Lung (tissue), 4 donors: ENCODE results near the gene DDA1. TPM values are rescaled to one million over a fixed set of nuclear protein-coding genes. Genes with fewer than 3 reads are reported as not detected.

Experiments
- polyA plus RNA-seq, 2 donors: library from polyadenylated mRNA; stranded (reverse); fragments of 200-250 nt; gene quantifications; one replicate each; pipeline ENCODE4 v1.2.1, GENCODE V29; 2013
- total RNA-seq, 2 donors: library from RNA; depleted of rRNA in 1 of 2; stranded (reverse); fragments of >200 nt in 1 of 2; gene quantifications; one replicate each; pipeline ENCODE4 v1.2.1, GENCODE V29; 2014 to 2021
- donor health status: Bipolar disorder and iron deficiency.
- donor health status: healthy.
- donor health status: DM: yes; HTN: yes; CAD: no.

Gene DDA1
- total and polyA plus RNA-seq, 4 donors, result 16.1 to 66.5 (median 50.5) TPM

Other genes with a start within 250 kb of the DDA1 start
- 1 to 10 TPM; 8.4 to 8.5 TPM for gene HAUS8, start 234.1 kb upstream of the DDA1 start, total RNA-seq
- 10 to 100 TPM in 1 of 2 donors, 1 to 10 TPM in 1; 6.1 to 13.8 TPM for gene HAUS8, start 234.1 kb upstream of the DDA1 start, polyA plus RNA-seq
- 100 to 1,000 TPM in 1 of 2 donors, 10 to 100 TPM in 1; 44.3 to 121 TPM for gene MYO9B, start 233.8 kb upstream of the DDA1 start, total RNA-seq
- 10 to 100 TPM; 95.2 to 99.2 TPM for gene MYO9B, start 233.8 kb upstream of the DDA1 start, polyA plus RNA-seq
- 10 to 100 TPM; 22.0 to 33.5 TPM for gene USE1, start 94.2 kb upstream of the DDA1 start, total RNA-seq
- gene USE1, start 94.2 kb upstream of the DDA1 start, polyA plus RNA-seq, result 10 to 100 TPM; 36.2 to 60.1 TPM
- gene OCEL1, start 83.3 kb upstream of the DDA1 start, total RNA-seq, result 10 to 100 TPM in 1 of 2 donors, 1 to 10 TPM in 1; 9.1 to 39.5 TPM
- gene OCEL1, start 83.3 kb upstream of the DDA1 start, polyA plus RNA-seq, result 10 to 100 TPM; 19.4 to 31.1 TPM
- 10 to 100 TPM; 26.1 to 65.5 TPM for gene NR2F6, start 63.6 kb upstream of the DDA1 start, total RNA-seq
- 10 to 100 TPM; 26.8 to 28.0 TPM for gene NR2F6, start 63.6 kb upstream of the DDA1 start, polyA plus RNA-seq
- gene USHBP1, start 44.8 kb upstream of the DDA1 start, total RNA-seq, result 10 to 100 TPM; 11.8 to 12.3 TPM
- 10 to 100 TPM in 1 of 2 donors, 1 to 10 TPM in 1; 6.2 to 11.4 TPM for gene USHBP1, start 44.8 kb upstream of the DDA1 start, polyA plus RNA-seq
- gene BABAM1, start 42.1 kb upstream of the DDA1 start, total RNA-seq, result 10 to 100 TPM; 52.4 to 75.1 TPM
- gene BABAM1, start 42.1 kb upstream of the DDA1 start, polyA plus RNA-seq, result 10 to 100 TPM; 61.8 to 65.1 TPM
- 1 to 10 TPM in 1 of 2 donors, under 1 TPM in 1; 0.95 to 1.6 TPM for gene ANKLE1, start 27.7 kb upstream of the DDA1 start, total RNA-seq
- 1 to 10 TPM in 1 of 2 donors, under 1 TPM in 1; 0.43 to 1.1 TPM for gene ANKLE1, start 27.7 kb upstream of the DDA1 start, polyA plus RNA-seq
- 10 to 100 TPM; 12.8 to 23.0 TPM for gene ABHD8, start 6.1 kb upstream of the DDA1 start, total RNA-seq
- gene ABHD8, start 6.1 kb upstream of the DDA1 start, polyA plus RNA-seq, result 10 to 100 TPM; 14.9 to 15.4 TPM
- gene MRPL34, start 3.7 kb upstream of the DDA1 start, total RNA-seq, result 10 to 100 TPM; 22.3 to 85.7 TPM
- gene MRPL34, start 3.7 kb upstream of the DDA1 start, polyA plus RNA-seq, result 100 to 1,000 TPM; 101 to 137 TPM
- 10 to 100 TPM in 1 of 2 donors, 1 to 10 TPM in 1; 7.1 to 22.5 TPM for gene ANO8, start 25.3 kb downstream of the DDA1 start, total RNA-seq
- gene ANO8, start 25.3 kb downstream of the DDA1 start, polyA plus RNA-seq, result 1 to 10 TPM; 7.1 to 8.8 TPM
- gene GTPBP3, start 28.0 kb downstream of the DDA1 start, total RNA-seq, result 10 to 100 TPM; 22.2 to 24.1 TPM
- gene GTPBP3, start 28.0 kb downstream of the DDA1 start, polyA plus RNA-seq, result 10 to 100 TPM; 13.3 to 14.2 TPM
- 10 to 100 TPM in 1 of 2 donors, 1 to 10 TPM in 1; 6.4 to 29.1 TPM for gene PLVAP, start 67.8 kb downstream of the DDA1 start, total RNA-seq
- 10 to 100 TPM; 22.6 to 55.0 TPM for gene PLVAP, start 67.8 kb downstream of the DDA1 start, polyA plus RNA-seq
- gene CCDC194, start 84.6 kb downstream of the DDA1 start, total RNA-seq, result under 1 TPM in 1 of 2 donors, not detected in 1; 0.74 TPM
- under 1 TPM; 0.13 to 0.37 TPM for gene CCDC194, start 84.6 kb downstream of the DDA1 start, polyA plus RNA-seq
- 10 to 100 TPM; 49.8 to 71.3 TPM for gene BST2, start 96.1 kb downstream of the DDA1 start, total RNA-seq
- gene BST2, start 96.1 kb downstream of the DDA1 start, polyA plus RNA-seq, result 100 to 1,000 TPM in 1 of 2 donors, 10 to 100 TPM in 1; 48.2 to 179 TPM
- 10 to 100 TPM; 28.5 to 66.9 TPM for gene MVB12A, start 110.5 kb downstream of the DDA1 start, total RNA-seq
- gene MVB12A, start 110.5 kb downstream of the DDA1 start, polyA plus RNA-seq, result 10 to 100 TPM; 59.6 to 62.1 TPM
- under 1 TPM; 0.12 to 0.57 TPM for gene TMEM221, start 139.1 kb downstream of the DDA1 start, total RNA-seq
- under 1 TPM; 0.06 to 0.08 TPM for gene TMEM221, start 139.1 kb downstream of the DDA1 start, polyA plus RNA-seq
- gene NXNL1, start 151.4 kb downstream of the DDA1 start, total RNA-seq, result not detected
- gene NXNL1, start 151.4 kb downstream of the DDA1 start, polyA plus RNA-seq, result not detected
- gene SLC27A1, start 161.0 kb downstream of the DDA1 start, total RNA-seq, result 10 to 100 TPM; 25.4 to 26.9 TPM
- 10 to 100 TPM; 12.2 to 15.8 TPM for gene SLC27A1, start 161.0 kb downstream of the DDA1 start, polyA plus RNA-seq
- gene PGLS, start 202.1 kb downstream of the DDA1 start, total RNA-seq, result 100 to 1,000 TPM in 1 of 2 donors, 10 to 100 TPM in 1; 63.2 to 109 TPM
- gene PGLS, start 202.1 kb downstream of the DDA1 start, polyA plus RNA-seq, result 100 to 1,000 TPM; 107 to 122 TPM
- gene COLGALT1, start 246.1 kb downstream of the DDA1 start, total RNA-seq, result 100 to 1,000 TPM in 1 of 2 donors, 10 to 100 TPM in 1; 39.9 to 129 TPM
- gene COLGALT1, start 246.1 kb downstream of the DDA1 start, polyA plus RNA-seq, result 100 to 1,000 TPM in 1 of 2 donors, 10 to 100 TPM in 1; 63.3 to 107 TPM